Calu3 (cell line): ENCODE data around the gene LRIG2. TPM values are rescaled to one million over a fixed set of nuclear protein-coding genes. Genes with fewer than 3 reads are reported as not detected.

Experiments used
- BruUV-seq: library from RNA; stranded (reverse); fragments of 400-500 nt; replicated peaks from 2 replicates; lab custom pipeline; 2021; lab: Mats Ljungman, UMichigan
- CTCF ChIA-PET: fragments of 300-600 bp; sonication (Branson Sonifier 250); formaldehyde crosslinking; loops from one replicate; lab custom pipeline; 2022; ENCODE audit warnings: antibody characterized with exemption; lab: Charles Lee
- DNase-seq: peaks from one replicate; pipeline ENCODE4 v3.0.0; 2022
- H3K27ac Mint-ChIP-seq: one replicate; pipeline ENCODE4 v1.8.0; 2022; ENCODE audit warnings: mixed read lengths; ENCODE audit not compliant: unreplicated experiment
- H3K27me3 Mint-ChIP-seq: one replicate; pipeline ENCODE4 v1.8.0; 2022; ENCODE audit warnings: mixed read lengths; ENCODE audit not compliant: unreplicated experiment
- H3K36me3 Mint-ChIP-seq: one replicate; pipeline ENCODE4 v1.8.0; 2022; ENCODE audit warnings: mild to moderate bottlenecking, moderate library complexity, mixed read lengths; ENCODE audit not compliant: insufficient read depth, unreplicated experiment
- H3K4me1 Mint-ChIP-seq: one replicate; pipeline ENCODE4 v1.8.0; 2022; ENCODE audit warnings: mild to moderate bottlenecking, low read depth, mixed read lengths; ENCODE audit not compliant: unreplicated experiment
- H3K4me3 Mint-ChIP-seq: one replicate; pipeline ENCODE4 v1.8.0; 2022; ENCODE audit warnings: mild to moderate bottlenecking, low read depth, moderate library complexity, mixed read lengths; ENCODE audit not compliant: unreplicated experiment
- H3K9me3 Mint-ChIP-seq: one replicate; pipeline ENCODE4 v1.8.0; 2022; ENCODE audit warnings: low read depth, mixed read lengths; ENCODE audit not compliant: unreplicated experiment
- CTCF ChIP-seq: fragments of 200-600 bp; IDR thresholded peaks from one replicate; pipeline ENCODE4 v1.8.0; 2022; ENCODE audit warnings: antibody characterized with exemption; ENCODE audit not compliant: unreplicated experiment
- intact Hi-C: fragments of 100-400 bp; cut with micrococcal nuclease; formaldehyde crosslinking; loops from one replicate; pipeline ENCODE4 v1.10.0; 2022; ENCODE audit not compliant: unreplicated experiment
- total RNA-seq: library from RNA; stranded (reverse); gene quantifications from 2 replicates; pipeline ENCODE4 v1.2.3, GENCODE V29; 2022

LRIG2 gene
- total RNA-seq, 1 experiment from 2014 or later, result 11.0 TPM

- intact Hi-C loops, result no loop called here
- no peaks in the 10 kb centered on the region for H3K9me3 Mint-ChIP-seq
- no TSS peak for BruUV-seq
- H3K4me3 Mint-ChIP-seq, result no peak overlapping the region
- no peaks in the 10 kb centered on the region for H3K27me3 Mint-ChIP-seq
- CTCF ChIA-PET, result no interaction called here
- peaks cover 7% of the 10 kb centered on the region for H3K36me3 Mint-ChIP-seq
- TF ChIP-seq CTCF, result no peak
- no peak overlapping the region for H3K27ac Mint-ChIP-seq
- H3K4me1 Mint-ChIP-seq, result no peaks in the 10 kb centered on the region
- no peak for DNase-seq
These were observed 60.8 kb downstream of the LRIG2 start for GRCh38 chr1:113133759-113134158.

- CTCF ChIA-PET, result interaction anchor here (0.7 kb wide), 1 partner anchor 17 kb away, joined by 5 read pairs; no protein-coding TSS in a partner anchor
- intact Hi-C loops, result no loop called here
- H3K27me3 Mint-ChIP-seq, result no peaks in the 10 kb centered on the region
- H3K27ac Mint-ChIP-seq, result no peak overlapping the region
- no peak overlapping the region for H3K4me3 Mint-ChIP-seq
- no peak for DNase-seq
- H3K4me1 Mint-ChIP-seq, result no peaks in the 10 kb centered on the region
- BruUV-seq, result no TSS peak
- H3K36me3 Mint-ChIP-seq, result no peaks in the 10 kb centered on the region
- H3K9me3 Mint-ChIP-seq, result no peaks in the 10 kb centered on the region
- no peak for TF ChIP-seq CTCF
These were observed 62.5 kb downstream of the LRIG2 start for GRCh38 chr1:113135460-113135859.

GRCh38 chr1:113136476-113136875 lies 63.5 kb downstream of the LRIG2 start:
- Mint-ChIP-seq H3K9me3 (no peaks in the 10 kb centered on the region), H3K27me3 (no peaks in the 10 kb centered on the region), H3K4me1 (peaks cover 8% of the 10 kb centered on the region), H3K36me3 (no peaks in the 10 kb centered on the region), H3K27ac (no peak overlapping the region), H3K4me3 (no peak overlapping the region)
- no peak for TF ChIP-seq CTCF
- CTCF ChIA-PET, result no interaction called here
- no TSS peak for BruUV-seq
- DNase-seq, result no peak
- intact Hi-C loops, result no loop called here

GRCh38 chr1:113137563-113137962 lies 64.6 kb downstream of the LRIG2 start:
- CTCF ChIA-PET, result no interaction called here
- BruUV-seq, result no TSS peak
- Mint-ChIP-seq H3K4me1 (peaks cover 13% of the 10 kb centered on the region), H3K27me3 (no peaks in the 10 kb centered on the region), H3K36me3 (no peaks in the 10 kb centered on the region), H3K9me3 (no peaks in the 10 kb centered on the region), H3K27ac (no peak overlapping the region), H3K4me3 (no peak overlapping the region)
- no peak for DNase-seq
- intact Hi-C loops, result no loop called here
- TF ChIP-seq CTCF, result no peak
